Endodermal cell (in vitro differentiated cells): Measurements from ENCODE around the gene RXRA. TPM values are rescaled to one million over a fixed set of nuclear protein-coding genes. Genes with fewer than 3 reads are reported as not detected.

Experiments used
- DNase-seq: peaks from one replicate; pipeline ENCODE4 v3.0.0-alpha.2; 2017
- H3K27ac ChIP-seq: 2 replicates; pipeline ENCODE4 v1.5.1; 2013; ENCODE audit warnings: mild to moderate bottlenecking, low read depth, low read length, moderate library complexity
- H3K27me3 ChIP-seq: 2 replicates; pipeline ENCODE4 v1.6.1; 2013; ENCODE audit warnings: mild to moderate bottlenecking, low read length, moderate library complexity; ENCODE audit not compliant: insufficient read depth, control insufficient read depth, poor library complexity, severe bottlenecking
- H3K36me3 ChIP-seq: 2 replicates; pipeline ENCODE4 v1.7.0; 2013; ENCODE audit warnings: mild to moderate bottlenecking, low read length, moderate library complexity; ENCODE audit not compliant: control insufficient read depth, insufficient read depth
- H3K4me1 ChIP-seq: one replicate; pipeline ENCODE4 v1.7.0; 2013; ENCODE audit warnings: low read length; ENCODE audit not compliant: control insufficient read depth, insufficient read depth
- H3K4me3 ChIP-seq: 2 replicates; pipeline ENCODE4 v1.5.1; 2013; ENCODE audit warnings: mild to moderate bottlenecking, low read length, moderate library complexity
- H3K9ac ChIP-seq: 2 replicates; pipeline ENCODE4 v1.6.1; 2013; ENCODE audit warnings: mild to moderate bottlenecking, low read length, moderate library complexity; ENCODE audit not compliant: poor library complexity, severe bottlenecking; ENCODE audit errors: extremely low read depth
- H3K9me3 ChIP-seq: 2 replicates; pipeline ENCODE4 v1.6.1; 2013; ENCODE audit warnings: mild to moderate bottlenecking, low read length, moderate library complexity; ENCODE audit not compliant: control insufficient read depth
- H3K27ac Mint-ChIP-seq: 2 replicates; pipeline ENCODE4 v1.8.0; 2020; ENCODE audit warnings: mixed read lengths
- H3K27me3 Mint-ChIP-seq: 2 replicates; pipeline ENCODE4 v1.8.0; 2021; ENCODE audit warnings: mild to moderate bottlenecking, mixed read lengths; ENCODE audit not compliant: insufficient read depth
- H3K36me3 Mint-ChIP-seq: 2 replicates; pipeline ENCODE4 v1.8.0; 2020; ENCODE audit warnings: low read depth, mixed read lengths
- H3K4me1 Mint-ChIP-seq: 2 replicates; pipeline ENCODE4 v1.8.0; 2020; ENCODE audit warnings: mixed read lengths
- H3K4me3 Mint-ChIP-seq: 2 replicates; pipeline ENCODE4 v1.8.0; 2020; ENCODE audit warnings: mild to moderate bottlenecking, moderate library complexity, mixed read lengths
- H3K9me3 Mint-ChIP-seq: 2 replicates; pipeline ENCODE4 v1.8.0; 2020; ENCODE audit warnings: mild to moderate bottlenecking, mixed read lengths
- CTCF ChIP-seq: fragments of 200-600 bp; sonication (generic); conservative IDR thresholded peaks from 2 replicates; pipeline ENCODE4 v1.5.0; 2021; ENCODE audit warnings: antibody characterized with exemption, mild to moderate bottlenecking
- WGBS, 2 experiments: methylation state at CpG; one replicate each; pipeline versions ENCODE4 v1.1.5 to v1.1.7; 2013; ENCODE audit warnings: missing lambda C conversion rate in 2 of 2, mixed read lengths in 1 of 2; ENCODE audit not compliant: insufficient coverage in 1 of 2, insufficient read length in 1 of 2; 5-methylcytosine and 5-hydroxymethylcytosine counted together
- total RNA-seq, 2 donors: library from RNA; stranded (reverse); fragmentation: NEBNext Ultra II Directional in 1 of 2; extraction: Animal tissue kit (Norgen Biotek cat#: 25700) in 1 of 2; gene quantifications; 2 replicates in 1 of 2; 3 replicates in 1 of 2; pipeline ENCODE4 v1.2.1, GENCODE V29; 2021

RXRA gene
- total RNA-seq, 2 donors from 2014 or later = 58.3 to 70.6 TPM

GRCh38 chr9:134428559-134428958, 102.3 kb downstream of the RXRA start:
- no peak overlapping the region for H3K27ac ChIP-seq
- H3K4me1 ChIP-seq = no peaks in the 10 kb centered on the region
- TF ChIP-seq CTCF = no peak
- 93 to 96% methylated on average over 14 of the region's 14 CpGs for WGBS, 2 experiments
- Mint-ChIP-seq H3K27ac (no peak overlapping the region), H3K9me3 (no peaks in the 10 kb centered on the region), H3K36me3 (peaks cover 9% of the 10 kb centered on the region), H3K27me3 (no peaks in the 10 kb centered on the region), H3K4me1 (no peaks in the 10 kb centered on the region), H3K4me3 (no peak overlapping the region)
- H3K9ac ChIP-seq = no peak overlapping the region
- peaks cover 4% of the 10 kb centered on the region for H3K36me3 ChIP-seq
- DNase-seq = no peak
- no peak overlapping the region for H3K4me3 ChIP-seq
- no peaks in the 10 kb centered on the region for H3K27me3 ChIP-seq
- no peaks in the 10 kb centered on the region for H3K9me3 ChIP-seq

DNA sequence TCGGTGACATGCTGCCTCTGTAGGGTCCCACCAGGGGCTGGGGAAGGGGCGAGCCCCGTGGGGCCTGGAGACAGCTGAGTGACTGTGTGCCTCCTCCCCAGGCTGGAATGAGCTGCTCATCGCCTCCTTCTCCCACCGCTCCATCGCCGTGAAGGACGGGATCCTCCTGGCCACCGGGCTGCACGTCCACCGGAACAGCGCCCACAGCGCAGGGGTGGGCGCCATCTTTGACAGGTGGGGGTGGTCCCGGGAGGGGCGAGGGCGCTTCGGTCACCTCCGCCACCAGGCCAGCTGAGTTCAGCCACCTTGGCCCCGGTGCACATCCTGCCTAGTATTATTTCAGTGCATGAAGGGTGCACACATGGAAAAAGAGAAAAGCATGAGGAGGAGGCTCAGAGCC, 102.8 kb downstream of the RXRA start:
- no peak for DNase-seq
- Mint-ChIP-seq H3K4me1 (no peaks in the 10 kb centered on the region), H3K36me3 (peaks cover 9% of the 10 kb centered on the region), H3K27ac (no peak overlapping the region), H3K27me3 (no peaks in the 10 kb centered on the region), H3K4me3 (no peak overlapping the region), H3K9me3 (no peaks in the 10 kb centered on the region)
- Histone ChIP-seq H3K4me3 (no peak overlapping the region), H3K36me3 (peaks cover 7% of the 10 kb centered on the region), H3K27ac (no peak overlapping the region), H3K9me3 (no peaks in the 10 kb centered on the region), H3K27me3 (no peaks in the 10 kb centered on the region), H3K9ac (no peak overlapping the region), H3K4me1 (no peaks in the 10 kb centered on the region)
- WGBS, 2 experiments = 89 to 99% methylated on average over 17 to 20 of the region's 20 CpGs
- no peak for TF ChIP-seq CTCF

- WGBS, 2 experiments = 96% methylated on average over 20 to 21 of the region's 21 CpGs
- no peak overlapping the region for H3K27ac Mint-ChIP-seq
- H3K27ac ChIP-seq = no peak overlapping the region
- no peaks in the 10 kb centered on the region for H3K9me3 ChIP-seq
- H3K9ac ChIP-seq = no peak overlapping the region
- no peak for DNase-seq
- no peak overlapping the region for H3K4me3 ChIP-seq
- H3K36me3 Mint-ChIP-seq = peaks cover 12% of the 10 kb centered on the region
- H3K27me3 ChIP-seq = no peaks in the 10 kb centered on the region
- no peak for TF ChIP-seq CTCF
- peaks cover 12% of the 10 kb centered on the region for H3K36me3 ChIP-seq
- H3K4me3 Mint-ChIP-seq = no peak overlapping the region
- H3K4me1 ChIP-seq = no peaks in the 10 kb centered on the region
- no peaks in the 10 kb centered on the region for H3K27me3 Mint-ChIP-seq
- H3K4me1 Mint-ChIP-seq = no peaks in the 10 kb centered on the region
- no peaks in the 10 kb centered on the region for H3K9me3 Mint-ChIP-seq
Measured at GRCh38 chr9:134429481-134429880, 103.2 kb downstream of the RXRA start.
